NT2/D1 (cell line): ENCODE results near the gene TNFAIP2.

Experiments used
- DNase-seq: peaks from one replicate; pipeline ENCODE4 v3.0.0-alpha.2; 2011; ENCODE audit warnings: low read depth, low spot score
- H3K27me3 ChIP-seq: 2 replicates; pipeline ENCODE4 v1.6.0; 2011; ENCODE audit warnings: mild to moderate bottlenecking; ENCODE audit not compliant: insufficient read length, insufficient read depth
- H3K36me3 ChIP-seq: 2 replicates; pipeline ENCODE4 v1.6.1; 2011; ENCODE audit warnings: mild to moderate bottlenecking, low read length, mixed read lengths; ENCODE audit not compliant: insufficient read depth, insufficient read length
- H3K4me1 ChIP-seq: 2 replicates; pipeline ENCODE4 v1.5.1; 2011; ENCODE audit not compliant: insufficient read depth, insufficient read length
- H3K4me3 ChIP-seq: 2 replicates; pipeline ENCODE4 v1.5.1; 2011; ENCODE audit warnings: low read depth; ENCODE audit not compliant: insufficient read length
- H3K9ac ChIP-seq: 2 replicates; pipeline ENCODE4 v1.6.0; 2011; ENCODE audit warnings: low read depth; ENCODE audit not compliant: insufficient read length
- H3K9me3 ChIP-seq: 2 replicates; pipeline ENCODE4 v1.5.1; 2011; ENCODE audit warnings: mild to moderate bottlenecking, low read length; ENCODE audit not compliant: insufficient read depth
- SUZ12 ChIP-seq: IDR thresholded peaks from 2 replicates; pipeline ENCODE4 v1.6.1; 2011; ENCODE audit not compliant: insufficient read length, insufficient read depth; ENCODE audit errors: extremely low read depth
- YY1 ChIP-seq: IDR thresholded peaks from 2 replicates; pipeline ENCODE4 v1.6.1; 2011; ENCODE audit not compliant: insufficient read length, insufficient read depth
- ZNF274 ChIP-seq: IDR thresholded peaks from 2 replicates; pipeline ENCODE4 v1.6.1; 2011; ENCODE audit warnings: mild to moderate bottlenecking, low read depth, low read length

Gene TNFAIP2

DNA sequence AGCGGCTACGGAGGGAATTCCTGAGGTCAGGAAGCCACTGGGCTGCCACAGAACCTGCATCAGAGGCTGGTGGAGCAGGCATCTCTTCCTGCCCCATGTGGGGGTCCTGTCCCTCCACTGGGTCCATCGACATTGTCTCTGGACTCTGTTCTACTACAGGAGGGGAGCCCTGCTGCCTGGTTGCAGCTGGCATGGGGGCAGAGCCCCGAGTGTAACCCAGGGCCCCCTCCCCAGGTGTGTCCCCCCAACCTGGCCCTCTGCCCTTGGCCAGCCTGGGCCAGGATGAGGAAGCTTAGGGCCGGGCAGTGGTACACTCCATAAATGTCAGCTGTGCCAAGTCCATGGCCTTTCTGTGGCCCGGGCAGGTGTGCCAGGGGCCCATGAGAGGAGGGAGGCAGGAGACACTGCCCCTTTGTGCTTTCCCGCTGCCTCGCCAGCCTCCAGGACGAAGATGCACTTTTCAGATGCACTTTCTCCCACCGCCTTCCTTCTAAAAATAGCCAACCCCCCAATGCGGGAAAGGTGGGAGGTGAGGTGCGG, 32.7 kb upstream of the TNFAIP2 start:
- peaks cover 3% of the 10 kb centered on the region for H3K27me3 ChIP-seq
- no peak overlapping the region for H3K4me3 ChIP-seq
- H3K4me1 ChIP-seq: peaks cover 33% of the 10 kb centered on the region
- no peaks in the 10 kb centered on the region for H3K9me3 ChIP-seq
- no peak overlapping the region for H3K9ac ChIP-seq
- TF ChIP-seq YY1 (no peak), SUZ12 (no peak), ZNF274 (no peak)
- no peak for DNase-seq
- H3K36me3 ChIP-seq: no peaks in the 10 kb centered on the region

DNA sequence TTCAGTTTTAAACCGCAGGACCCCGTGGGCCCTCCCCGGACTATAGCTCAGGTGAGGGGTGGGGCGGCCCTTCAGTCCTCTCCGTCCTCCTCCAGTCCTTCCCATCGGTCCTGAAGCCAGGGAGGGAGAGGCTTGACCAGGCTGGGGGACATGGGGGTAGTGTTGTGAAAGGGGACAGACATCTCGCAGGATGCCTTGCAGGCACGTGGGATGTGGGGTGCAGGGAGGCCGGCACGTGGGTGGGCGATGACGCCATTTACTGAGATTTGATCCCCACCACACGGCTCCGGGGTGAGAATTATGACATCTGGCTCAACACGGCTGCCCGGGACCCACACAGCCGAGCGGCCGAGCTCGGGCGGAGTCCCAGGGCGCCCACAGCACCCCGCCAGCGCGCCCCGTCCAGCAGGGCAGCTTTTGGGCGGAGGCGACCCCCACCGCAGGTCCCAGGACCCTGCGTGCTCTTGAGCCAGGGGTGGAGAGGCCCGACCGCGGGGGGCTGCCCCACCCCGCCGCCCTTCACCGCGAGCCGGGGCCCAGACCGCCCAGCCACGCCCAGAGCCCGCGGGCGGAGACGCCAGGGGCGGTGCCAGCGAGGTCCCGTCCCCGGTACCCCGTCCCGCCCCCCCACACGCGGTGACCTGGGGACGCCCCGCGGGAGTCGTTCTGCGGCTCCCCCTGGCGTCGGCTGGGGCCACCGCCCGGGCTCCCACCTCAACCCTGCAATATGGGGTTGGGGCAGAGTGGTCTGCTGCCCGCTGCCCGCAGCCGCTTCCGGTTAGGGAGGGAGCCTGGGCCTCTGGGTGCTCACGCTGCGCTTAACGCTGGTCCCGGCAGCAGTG, 32.0 kb upstream of the TNFAIP2 start:
- no peaks in the 10 kb centered on the region for H3K36me3 ChIP-seq
- TF ChIP-seq YY1 (no peak), SUZ12 (no peak), ZNF274 (no peak)
- no peaks in the 10 kb centered on the region for H3K9me3 ChIP-seq
- peak overlapping the region; percentile 34 for H3K4me3 ChIP-seq
- H3K9ac ChIP-seq: peak overlapping the region; percentile 67
- H3K4me1 ChIP-seq: peaks cover 33% of the 10 kb centered on the region
- no peak for DNase-seq
- H3K27me3 ChIP-seq: peaks cover 2% of the 10 kb centered on the region

DNA sequence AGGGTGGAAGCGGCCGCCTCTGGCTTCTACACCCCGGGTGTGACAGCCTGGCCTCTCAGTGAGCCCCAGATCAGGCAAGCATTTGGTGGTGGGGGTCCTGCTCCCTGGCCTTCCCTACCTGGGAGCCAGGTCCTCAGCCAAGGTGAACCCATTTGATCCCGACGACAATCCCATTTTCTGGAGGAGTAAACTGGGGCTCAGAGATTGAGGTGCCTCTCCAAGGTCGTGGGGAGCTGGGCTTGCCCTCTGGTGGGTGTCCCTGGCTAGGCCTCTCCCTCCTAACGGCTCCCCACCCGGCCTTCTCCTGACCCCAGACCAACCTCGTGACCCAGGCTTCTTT, 31.4 kb upstream of the TNFAIP2 start:
- TF ChIP-seq YY1 (no peak), SUZ12 (no peak), ZNF274 (no peak)
- peak overlapping the region; percentile 67 for H3K9ac ChIP-seq
- no peaks in the 10 kb centered on the region for H3K9me3 ChIP-seq
- H3K27me3 ChIP-seq: peaks cover 2% of the 10 kb centered on the region
- H3K36me3 ChIP-seq: no peaks in the 10 kb centered on the region
- peak overlapping the region; percentile 12 for H3K4me3 ChIP-seq
- H3K4me1 ChIP-seq: peaks cover 32% of the 10 kb centered on the region
- DNase-seq: no peak

DNA sequence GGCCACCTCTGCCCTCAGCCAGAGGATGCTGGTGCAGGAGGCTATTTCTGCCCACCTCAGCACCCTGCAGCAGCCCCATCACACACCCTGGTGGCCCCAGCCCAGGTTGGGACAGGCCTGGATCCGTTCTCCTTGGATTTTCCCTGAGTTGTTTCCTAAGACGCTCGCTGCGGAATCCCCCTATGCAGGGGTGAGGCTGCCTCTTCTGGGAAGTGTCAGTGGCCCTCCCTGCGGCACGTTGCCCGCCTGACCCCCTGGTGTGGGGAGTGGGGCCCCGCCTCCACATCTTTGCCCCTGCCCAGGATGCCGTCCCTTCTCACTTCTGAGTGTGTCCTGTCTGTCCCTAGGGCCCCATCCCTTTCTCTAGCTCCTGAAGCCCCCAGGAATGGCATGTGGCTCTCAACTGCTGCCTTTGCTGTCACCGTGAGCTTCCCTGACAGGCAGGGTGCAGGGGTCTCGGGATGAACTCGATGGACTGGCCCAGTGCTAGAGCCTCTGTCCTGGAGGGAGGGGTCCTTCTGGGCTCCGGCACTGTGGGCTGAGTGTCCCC, 29.3 kb upstream of the TNFAIP2 start:
- H3K4me1 ChIP-seq: peaks cover 25% of the 10 kb centered on the region
- TF ChIP-seq SUZ12 (no peak), ZNF274 (no peak)
- H3K9me3 ChIP-seq: no peaks in the 10 kb centered on the region
- H3K36me3 ChIP-seq: no peaks in the 10 kb centered on the region
- H3K4me3 ChIP-seq: no peak overlapping the region
- peaks cover 2% of the 10 kb centered on the region for H3K27me3 ChIP-seq
- DNase-seq: no peak
- no peak overlapping the region for H3K9ac ChIP-seq

DNA sequence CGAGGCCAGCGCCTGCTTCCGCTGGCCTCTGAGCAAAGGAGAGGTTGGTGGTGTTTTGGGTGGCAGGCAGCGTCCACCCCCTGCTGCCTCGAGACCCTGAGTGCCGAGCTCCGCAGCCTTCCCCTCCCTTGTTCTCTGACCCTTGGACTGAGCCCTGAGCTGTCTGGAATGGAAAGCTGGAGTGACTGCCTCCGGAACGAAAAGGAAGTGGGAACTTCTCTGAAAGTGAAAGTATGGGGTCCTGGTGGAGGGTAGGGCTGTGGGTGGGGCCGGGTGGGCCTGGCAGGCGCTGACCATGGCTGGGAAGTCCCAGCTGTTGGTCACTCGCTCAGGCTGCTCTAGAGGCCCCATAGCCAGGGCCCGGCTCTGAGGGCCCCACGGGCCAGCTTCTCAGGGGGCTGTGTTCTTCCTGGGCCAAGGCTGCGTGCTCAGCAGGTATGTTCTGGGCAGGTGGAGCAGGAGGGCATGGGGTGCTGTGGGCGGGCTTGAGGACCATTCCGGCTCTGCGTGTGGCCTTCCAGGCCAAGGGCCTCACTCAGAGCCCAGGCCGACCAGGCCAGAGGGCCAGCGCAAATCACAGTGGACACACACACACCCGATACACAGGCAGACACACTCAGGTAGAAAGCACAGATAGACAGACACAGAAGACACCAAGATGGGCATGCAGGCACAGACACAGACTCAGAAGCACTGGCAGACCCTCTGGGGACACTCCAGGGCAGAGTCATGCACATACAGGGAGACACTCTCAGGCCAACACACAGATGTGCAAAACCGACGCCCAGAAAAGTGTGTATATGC, 28.7 kb upstream of the TNFAIP2 start, which contains the start of gene EXOC3L4:
Gene EXOC3L4 (plus strand): TSS at position 320 of the 804 bp plus-strand sequence. CDS start 5,495 bp downstream, outside the sequence.
- Histone ChIP-seq H3K9ac (peak within 1 kb of the TSS; percentile 56), H3K4me1 (peaks cover 25% of the 10 kb centered on the region), H3K36me3 (no peaks in the 10 kb centered on the region), H3K4me3 (no peak within 1 kb of the TSS), H3K9me3 (no peaks in the 10 kb centered on the region), H3K27me3 (peaks cover 2% of the 10 kb centered on the region)
- no peak for DNase-seq
- TF ChIP-seq ZNF274 (no peak), SUZ12 (no peak), YY1 (no peak)

DNA sequence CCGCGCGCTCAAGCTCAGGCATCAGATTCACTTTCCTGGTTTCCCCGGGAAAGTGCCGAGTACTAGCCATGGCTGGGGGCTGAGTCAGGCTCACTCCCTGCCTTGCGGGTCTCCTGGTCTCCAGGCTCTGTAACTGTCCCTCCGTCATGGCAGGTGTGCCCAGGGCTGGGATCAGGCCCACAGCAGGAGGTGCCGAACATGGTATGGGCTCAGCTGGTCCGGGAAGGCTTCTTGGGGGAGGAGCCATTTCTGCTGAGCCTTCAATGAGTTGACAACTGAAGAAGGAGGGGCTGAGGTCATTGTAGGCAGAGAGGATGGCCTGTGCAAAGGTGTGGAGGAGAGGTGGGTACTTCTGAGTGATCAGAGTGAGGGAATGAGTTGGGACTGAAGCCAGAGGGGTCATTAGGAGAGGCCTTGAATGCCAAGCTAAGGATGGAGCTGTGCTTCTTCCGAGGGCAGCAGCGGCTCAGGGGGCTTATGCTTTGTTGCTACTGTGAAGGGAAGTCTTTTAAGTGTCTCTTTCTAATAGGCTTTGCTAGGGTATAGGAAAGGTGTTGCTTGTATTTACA, 28.0 kb upstream of the TNFAIP2 start:
- H3K36me3 ChIP-seq: no peaks in the 10 kb centered on the region
- TF ChIP-seq SUZ12 (no peak), ZNF274 (no peak), YY1 (no peak)
- no peak overlapping the region for H3K9ac ChIP-seq
- H3K27me3 ChIP-seq: peaks cover 2% of the 10 kb centered on the region
- H3K4me3 ChIP-seq: no peak overlapping the region
- no peak for DNase-seq
- peaks cover 30% of the 10 kb centered on the region for H3K4me1 ChIP-seq
- H3K9me3 ChIP-seq: no peaks in the 10 kb centered on the region
